AG10803 (cell line): ENCODE results near the gene CACNG3.

ENCODE experiments used
- DNase-seq: peaks from one replicate; pipeline ENCODE4 v3.0.0; 2010; ENCODE audit warnings: low read depth
- H3K4me3 ChIP-seq: 2 replicates; pipeline ENCODE4 v1.5.1; 2011; ENCODE audit warnings: mild to moderate bottlenecking, low read length, control low read depth
- CTCF ChIP-seq: conservative IDR thresholded peaks from 2 replicates; pipeline ENCODE4 v1.5.1; 2011; ENCODE audit warnings: mild to moderate bottlenecking, low read length, control low read depth, inconsistent platforms

Gene CACNG3

GRCh38 chr16:24309258-24310142, 53.4 kb downstream of the CACNG3 start:
- no peak overlapping the region for H3K4me3 ChIP-seq
- peak; percentile 0 for DNase-seq
- no peak for TF ChIP-seq CTCF

GRCh38 chr16:24315343-24315742, 59.2 kb downstream of the CACNG3 start:
- no peak for TF ChIP-seq CTCF
- DNase-seq, result no peak

GRCh38 chr16:24318680-24319079, 62.5 kb downstream of the CACNG3 start:
- no peak for TF ChIP-seq CTCF
- H3K4me3 ChIP-seq, result no peak overlapping the region
- no peak for DNase-seq

More at GRCh38 chr16:24315343-24315742, 59.2 kb downstream of the CACNG3 start:
- no peak overlapping the region for H3K4me3 ChIP-seq

- no peak for TF ChIP-seq CTCF
Observed at GRCh38 chr16:24319126-24319814, 63.1 kb downstream of the CACNG3 start.

GRCh38 chr16:24322106-24322505, 66.0 kb downstream of the CACNG3 start:
- no peak for TF ChIP-seq CTCF
- no peak for DNase-seq

More at GRCh38 chr16:24319126-24319814, 63.1 kb downstream of the CACNG3 start:
- H3K4me3 ChIP-seq, result no peak overlapping the region
- DNase-seq, result no peak

GRCh38 chr16:24324421-24324820, 68.3 kb downstream of the CACNG3 start:
- no peak overlapping the region for H3K4me3 ChIP-seq
- no peak for DNase-seq
- no peak for TF ChIP-seq CTCF

More at GRCh38 chr16:24322106-24322505, 66.0 kb downstream of the CACNG3 start:
- H3K4me3 ChIP-seq, result no peak overlapping the region
